HepG2 (cell line): ENCODE data around the gene PRM3.
"Not testable (repeated sequence)": the region's sequence is repeated elsewhere in the genome, so short reads cannot be mapped to it uniquely, and the experiment has no call there.

ENCODE experiments used
- ASH2L ChIP-seq: fragments of 300-600, 200-600 bp; sonication (generic); IDR thresholded peaks from 2 replicates; pipeline ENCODE4 v1.7.0; 2017; ENCODE audit warnings: low read depth, mild to moderate bottlenecking, moderate library complexity, mixed read lengths, low read length; ENCODE audit not compliant: insufficient read length
- CTCF ChIP-seq: sonication (generic); formaldehyde crosslinking; IDR thresholded peaks from 2 replicates; pipeline ENCODE4 v1.5.0; 2020; ENCODE audit warnings: mild to moderate bottlenecking, missing genetic modification reagents, moderate library complexity
- DPF2 ChIP-seq: sonication (generic); formaldehyde crosslinking; IDR thresholded peaks from 2 replicates; pipeline ENCODE4 v1.4.0; 2020; ENCODE audit warnings: mild to moderate bottlenecking, low read depth, missing genetic modification reagents, borderline replicate concordance
- FOXP1 ChIP-seq, 2 experiments: fragments of 450-650 bp in 1 of 2; IDR thresholded peaks; 2 replicates each; pipeline ENCODE4 v1.6.1; 2017 to 2018; ENCODE audit warnings: antibody characterized with exemption in 1 of 2
- HOXA3 ChIP-seq: sonication (generic); formaldehyde crosslinking; IDR thresholded peaks from 2 replicates; pipeline ENCODE4 v1.5.0; 2020; ENCODE audit warnings: missing genetic modification reagents
- MZF1 ChIP-seq: sonication (generic); formaldehyde crosslinking; IDR thresholded peaks from 2 replicates; pipeline ENCODE4 v1.8.1; 2023; ENCODE audit warnings: mild to moderate bottlenecking, missing genetic modification reagents, borderline replicate concordance
- SIN3A ChIP-seq: IDR thresholded peaks from 2 replicates; pipeline ENCODE4 v1.6.1; 2011; ENCODE audit warnings: low read depth, mild to moderate bottlenecking, control low read depth, low read length, borderline replicate concordance
- SMARCE1 ChIP-seq: fragments of 450-650 bp; IDR thresholded peaks from 2 replicates; pipeline ENCODE4 v1.6.1; 2017; ENCODE audit warnings: borderline replicate concordance
- ZNF143 ChIP-seq: sonication (generic); formaldehyde crosslinking; IDR thresholded peaks from 2 replicates; pipeline ENCODE4 v1.4.0; 2020; ENCODE audit warnings: missing genetic modification reagents
- ZNF207 ChIP-seq: fragments of 450-650 bp; IDR thresholded peaks from 2 replicates; pipeline ENCODE4 v1.6.1; 2016; ENCODE audit warnings: antibody characterized with exemption, borderline replicate concordance
- ZNF644 ChIP-seq: IDR thresholded peaks from 2 replicates; pipeline ENCODE4 v1.6.1; 2016; ENCODE audit warnings: low read depth
- TF ChIP-seq, protein P1 (sequence below): sonication (generic); formaldehyde crosslinking; IDR thresholded peaks from 2 replicates; pipeline ENCODE4 v1.4.0; 2020; ENCODE audit warnings: missing genetic modification reagents

DNA sequence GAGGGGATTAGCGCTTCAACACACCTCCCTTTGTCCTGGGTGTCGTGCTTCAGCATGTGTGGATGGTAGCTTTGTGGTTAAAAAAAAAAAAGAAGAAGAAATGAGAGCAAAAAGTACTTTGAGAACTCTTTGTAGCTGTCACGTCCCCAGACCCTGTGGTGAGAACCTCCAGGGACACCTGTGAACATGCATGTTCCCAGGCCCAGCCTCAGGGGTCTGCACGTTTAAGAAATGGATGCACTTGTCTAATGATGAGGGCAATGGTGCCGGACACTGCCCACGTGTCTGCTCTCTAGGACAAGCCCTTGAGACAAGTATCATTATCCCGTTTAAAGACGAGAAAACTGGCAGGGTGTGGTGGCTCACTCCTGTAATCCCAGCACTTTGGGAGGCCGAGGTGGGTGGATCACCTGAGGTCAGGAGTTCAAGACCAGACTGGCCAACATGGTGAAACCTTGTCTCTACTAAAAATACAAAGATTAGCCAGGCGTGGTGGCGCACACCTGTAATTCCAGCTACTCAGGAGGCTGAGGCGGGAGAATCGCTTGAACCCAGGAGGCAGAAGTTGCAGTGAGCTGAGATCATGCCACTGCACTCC is 25.6 kb upstream of the PRM3 start:
- not testable (repeated sequence) for TF ChIP-seq CTCF; FOXP1 (IDR thresholded peaks at IDR 0.05); FOXP1 (CRISPR knock-in tag; IDR thresholded peaks at IDR 0.05); ZNF143 (CRISPR knock-in tag); SIN3A; ZNF207; SMARCE1; ASH2L; MZF1 (CRISPR knock-in tag); HOXA3 (CRISPR knock-in tag); DPF2; ZNF644 (CRISPR knock-in tag)
- TF ChIP-seq, protein P1, sequence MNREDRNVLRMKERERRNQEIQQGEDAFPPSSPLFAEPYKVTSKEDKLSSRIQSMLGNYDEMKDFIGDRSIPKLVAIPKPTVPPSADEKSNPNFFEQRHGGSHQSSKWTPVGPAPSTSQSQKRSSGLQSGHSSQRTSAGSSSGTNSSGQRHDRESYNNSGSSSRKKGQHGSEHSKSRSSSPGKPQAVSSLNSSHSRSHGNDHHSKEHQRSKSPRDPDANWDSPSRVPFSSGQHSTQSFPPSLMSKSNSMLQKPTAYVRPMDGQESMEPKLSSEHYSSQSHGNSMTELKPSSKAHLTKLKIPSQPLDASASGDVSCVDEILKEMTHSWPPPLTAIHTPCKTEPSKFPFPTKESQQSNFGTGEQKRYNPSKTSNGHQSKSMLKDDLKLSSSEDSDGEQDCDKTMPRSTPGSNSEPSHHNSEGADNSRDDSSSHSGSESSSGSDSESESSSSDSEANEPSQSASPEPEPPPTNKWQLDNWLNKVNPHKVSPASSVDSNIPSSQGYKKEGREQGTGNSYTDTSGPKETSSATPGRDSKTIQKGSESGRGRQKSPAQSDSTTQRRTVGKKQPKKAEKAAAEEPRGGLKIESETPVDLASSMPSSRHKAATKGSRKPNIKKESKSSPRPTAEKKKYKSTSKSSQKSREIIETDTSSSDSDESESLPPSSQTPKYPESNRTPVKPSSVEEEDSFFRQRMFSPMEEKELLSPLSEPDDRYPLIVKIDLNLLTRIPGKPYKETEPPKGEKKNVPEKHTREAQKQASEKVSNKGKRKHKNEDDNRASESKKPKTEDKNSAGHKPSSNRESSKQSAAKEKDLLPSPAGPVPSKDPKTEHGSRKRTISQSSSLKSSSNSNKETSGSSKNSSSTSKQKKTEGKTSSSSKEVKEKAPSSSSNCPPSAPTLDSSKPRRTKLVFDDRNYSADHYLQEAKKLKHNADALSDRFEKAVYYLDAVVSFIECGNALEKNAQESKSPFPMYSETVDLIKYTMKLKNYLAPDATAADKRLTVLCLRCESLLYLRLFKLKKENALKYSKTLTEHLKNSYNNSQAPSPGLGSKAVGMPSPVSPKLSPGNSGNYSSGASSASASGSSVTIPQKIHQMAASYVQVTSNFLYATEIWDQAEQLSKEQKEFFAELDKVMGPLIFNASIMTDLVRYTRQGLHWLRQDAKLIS (CRISPR knock-in tag) = not testable (repeated sequence)
